Activated CD4-positive, alpha-beta memory T cell treated with anti-CD3 and anti-CD28 coated beads for 36 hours (primary cell): ENCODE measurements around the gene IGF2BP1. TPM values are rescaled to one million over a fixed set of nuclear protein-coding genes. Genes with fewer than 3 reads are reported as not detected.

Experiments
- CTCF ChIA-PET: fragments of 350-600 bp; sonication (Branson Sonifier 250); formaldehyde crosslinking; loops from one replicate; lab custom pipeline; 2021; ENCODE audit warnings: antibody characterized with exemption, inconsistent platforms; lab: Charles Lee
- POLR2A ChIA-PET: fragments of 350-600 bp; sonication (Branson Sonifier 250); formaldehyde crosslinking; loops from one replicate; lab custom pipeline; 2021; ENCODE audit warnings: antibody characterized with exemption; lab: Charles Lee
- DNase-seq: peaks from one replicate; pipeline ENCODE4 v3.0.0-alpha.2; 2020
- H3K27ac Mint-ChIP-seq: one replicate; pipeline ENCODE4 v1.8.0; 2021; ENCODE audit warnings: mixed read lengths
- H3K27me3 Mint-ChIP-seq: one replicate; pipeline ENCODE4 v1.8.0; 2021; ENCODE audit warnings: mixed read lengths
- H3K36me3 Mint-ChIP-seq: one replicate; pipeline ENCODE4 v1.8.0; 2021; ENCODE audit warnings: mixed read lengths
- H3K4me1 Mint-ChIP-seq: one replicate; pipeline ENCODE4 v1.8.0; 2021; ENCODE audit warnings: low read depth, mixed read lengths
- H3K4me3 Mint-ChIP-seq: one replicate; pipeline ENCODE4 v1.8.0; 2021; ENCODE audit warnings: mild to moderate bottlenecking, mixed read lengths
- H3K9me3 Mint-ChIP-seq: one replicate; pipeline ENCODE4 v1.8.0; 2021; ENCODE audit warnings: mixed read lengths
- intact Hi-C: fragments of 100-400 bp; cut with micrococcal nuclease; formaldehyde crosslinking; loops from one replicate; pipeline ENCODE4 v1.15.1; 2023
- total RNA-seq, 2 experiments: library from RNA; stranded (reverse); gene quantifications; one replicate each; pipeline ENCODE4 v1.2.3, GENCODE V29; 2021

The IGF2BP1 gene
- under 1 TPM; 0.22 to 0.29 TPM for total RNA-seq

GRCh38 chr17:48997103-48997826, at the start of gene IGF2BP1:
TSS of gene IGF2BP1 (plus strand) at chr17:48997385. CDS start at chr17:48997746, 361 bp downstream.
- CTCF ChIA-PET: no interaction called here
- no peak within 1 kb of the TSS for H3K27ac Mint-ChIP-seq

GRCh38 chr17:48951572-48951971, 45.6 kb upstream of the IGF2BP1 start:
- H3K27me3 Mint-ChIP-seq: peaks cover 11% of the 10 kb centered on the region
- intact Hi-C loops: loop anchor here (5.0 kb wide), 1 partner anchor 81 kb away; no protein-coding TSS in a partner anchor
- H3K4me3 Mint-ChIP-seq: no peak overlapping the region
- no peaks in the 10 kb centered on the region for H3K36me3 Mint-ChIP-seq
- peaks cover 3% of the 10 kb centered on the region for H3K4me1 Mint-ChIP-seq
- POLR2A ChIA-PET: no interaction called here
- CTCF ChIA-PET: no interaction called here
- no peaks in the 10 kb centered on the region for H3K9me3 Mint-ChIP-seq
- no peak overlapping the region for H3K27ac Mint-ChIP-seq
- DNase-seq: no peak

More at GRCh38 chr17:48997103-48997826, at the start of gene IGF2BP1:
- peak; percentile 34 for DNase-seq
- Mint-ChIP-seq H3K36me3 (peaks cover 1% of the 10 kb centered on the region), H3K27me3 (peaks cover 72% of the 10 kb centered on the region), H3K4me1 (peaks cover 30% of the 10 kb centered on the region), H3K9me3 (no peaks in the 10 kb centered on the region), H3K4me3 (peak within 1 kb of the TSS; percentile 49)
- intact Hi-C loops: loop anchor here (10.0 kb wide), 1 partner anchor 272 kb away; the partner anchor contains the start of genes HOXB13, PRAC1 and PRAC2
- POLR2A ChIA-PET: no interaction called here

GRCh38 chr17:48952904-48953303, 44.3 kb upstream of the IGF2BP1 start:
- peak; percentile 20 for DNase-seq
- POLR2A ChIA-PET: no interaction called here
- Mint-ChIP-seq H3K4me1 (peaks cover 3% of the 10 kb centered on the region), H3K27ac (no peak overlapping the region), H3K9me3 (no peaks in the 10 kb centered on the region), H3K4me3 (no peak overlapping the region), H3K36me3 (no peaks in the 10 kb centered on the region), H3K27me3 (peaks cover 12% of the 10 kb centered on the region)
- CTCF ChIA-PET: interaction anchor here (0.6 to 1.1 kb wide), 3 partner anchors 79 to 928 kb away, joined by 3 read pairs; no protein-coding TSS in a partner anchor
- intact Hi-C loops: loop anchor here (5.0 kb wide), 1 partner anchor 79 kb away; no protein-coding TSS in a partner anchor

GRCh38 chr17:48954300-48954755, 42.9 kb upstream of the IGF2BP1 start:
- intact Hi-C loops: loop anchor here (5.0 kb wide), 1 partner anchor 78 kb away; no protein-coding TSS in a partner anchor
- H3K4me1 Mint-ChIP-seq: peaks cover 3% of the 10 kb centered on the region
- H3K27me3 Mint-ChIP-seq: peaks cover 17% of the 10 kb centered on the region
- no peaks in the 10 kb centered on the region for H3K9me3 Mint-ChIP-seq
- POLR2A ChIA-PET: no interaction called here
- CTCF ChIA-PET: interaction anchor here (1.3 to 1.4 kb wide), 2 partner anchors 10 to 78 kb away, joined by 4 to 5 read pairs; partner anchors contain the start of gene SNF8
- H3K27ac Mint-ChIP-seq: no peak overlapping the region
- H3K4me3 Mint-ChIP-seq: no peak overlapping the region
- no peaks in the 10 kb centered on the region for H3K36me3 Mint-ChIP-seq
- DNase-seq: peak; percentile 30

- Mint-ChIP-seq H3K27ac (no peak overlapping the region), H3K36me3 (no peaks in the 10 kb centered on the region), H3K27me3 (peaks cover 32% of the 10 kb centered on the region), H3K4me1 (no peaks in the 10 kb centered on the region), H3K4me3 (no peak overlapping the region), H3K9me3 (no peaks in the 10 kb centered on the region)
- no peak for DNase-seq
- ChIA-PET POLR2A (interaction anchor here (0.6 kb wide), 1 partner anchor 12 kb away, joined by 3 read pairs; no protein-coding TSS in a partner anchor), CTCF (interaction anchor here (0.6 to 1.1 kb wide), 2 partner anchors 72 to 79 kb away, joined by 4 read pairs; no protein-coding TSS in a partner anchor)
- intact Hi-C loops: no loop called here
Measured at GRCh38 chr17:48960834-48961515, 36.2 kb upstream of the IGF2BP1 start.

GRCh38 chr17:48961516-48962233, 35.5 kb upstream of the IGF2BP1 start:
- no peak overlapping the region for H3K27ac Mint-ChIP-seq
- no peaks in the 10 kb centered on the region for H3K9me3 Mint-ChIP-seq
- POLR2A ChIA-PET: interaction anchor here (0.6 kb wide), 1 partner anchor 13 kb away, joined by 3 read pairs; no protein-coding TSS in a partner anchor
- peaks cover 29% of the 10 kb centered on the region for H3K27me3 Mint-ChIP-seq
- CTCF ChIA-PET: interaction anchor here (1.0 kb wide), 1 partner anchor 71 kb away, joined by 4 read pairs; no protein-coding TSS in a partner anchor
- H3K4me1 Mint-ChIP-seq: no peaks in the 10 kb centered on the region
- H3K4me3 Mint-ChIP-seq: no peak overlapping the region
- no peak for DNase-seq
- no peaks in the 10 kb centered on the region for H3K36me3 Mint-ChIP-seq
- intact Hi-C loops: no loop called here

GRCh38 chr17:48970224-48970623, 27.0 kb upstream of the IGF2BP1 start:
- peaks cover 3% of the 10 kb centered on the region for H3K4me1 Mint-ChIP-seq
- ChIA-PET CTCF (interaction anchor here (1.0 kb wide), 1 partner anchor 63 kb away, joined by 4 read pairs; no protein-coding TSS in a partner anchor), POLR2A (interaction anchor here (0.5 kb wide), 1 partner anchor 275 kb away, joined by 3 read pairs; no protein-coding TSS in a partner anchor)
- no peak overlapping the region for H3K27ac Mint-ChIP-seq
- no peak for DNase-seq
- peaks cover 40% of the 10 kb centered on the region for H3K27me3 Mint-ChIP-seq
- no peak overlapping the region for H3K4me3 Mint-ChIP-seq
- H3K36me3 Mint-ChIP-seq: no peaks in the 10 kb centered on the region
- intact Hi-C loops: no loop called here
- H3K9me3 Mint-ChIP-seq: no peaks in the 10 kb centered on the region

GRCh38 chr17:48970865-48971687, 26.1 kb upstream of the IGF2BP1 start:
- no peaks in the 10 kb centered on the region for H3K9me3 Mint-ChIP-seq
- H3K4me1 Mint-ChIP-seq: peaks cover 3% of the 10 kb centered on the region
- DNase-seq: no peak
- peaks cover 36% of the 10 kb centered on the region for H3K27me3 Mint-ChIP-seq
- POLR2A ChIA-PET: interaction anchor here (0.6 kb wide), 1 partner anchor 68 kb away, joined by 3 read pairs; no protein-coding TSS in a partner anchor
- no peak overlapping the region for H3K4me3 Mint-ChIP-seq
- H3K27ac Mint-ChIP-seq: no peak overlapping the region
- H3K36me3 Mint-ChIP-seq: no peaks in the 10 kb centered on the region
- CTCF ChIA-PET: interaction anchor here (1.0 kb wide), 1 partner anchor 62 kb away, joined by 4 read pairs; no protein-coding TSS in a partner anchor
- intact Hi-C loops: no loop called here

GRCh38 chr17:48972749-48973097, 24.5 kb upstream of the IGF2BP1 start:
- Mint-ChIP-seq H3K4me1 (peaks cover 3% of the 10 kb centered on the region), H3K36me3 (no peaks in the 10 kb centered on the region), H3K27ac (no peak overlapping the region), H3K4me3 (no peak overlapping the region), H3K9me3 (no peaks in the 10 kb centered on the region), H3K27me3 (peaks cover 41% of the 10 kb centered on the region)
- ChIA-PET POLR2A (no interaction called here), CTCF (interaction anchor here (1.1 kb wide), 1 partner anchor 13 kb away, joined by 3 read pairs; no protein-coding TSS in a partner anchor)
- no peak for DNase-seq
- intact Hi-C loops: no loop called here

- POLR2A ChIA-PET: no interaction called here
- H3K36me3 Mint-ChIP-seq: no peaks in the 10 kb centered on the region
- peaks cover 3% of the 10 kb centered on the region for H3K4me1 Mint-ChIP-seq
- H3K4me3 Mint-ChIP-seq: no peak overlapping the region
- no peak overlapping the region for H3K27ac Mint-ChIP-seq
- intact Hi-C loops: no loop called here
- CTCF ChIA-PET: interaction anchor here (0.6 to 1.1 kb wide), 2 partner anchors 14 to 59 kb away, joined by 3 read pairs; no protein-coding TSS in a partner anchor
- peaks cover 36% of the 10 kb centered on the region for H3K27me3 Mint-ChIP-seq
- no peaks in the 10 kb centered on the region for H3K9me3 Mint-ChIP-seq
- no peak for DNase-seq
Measured at GRCh38 chr17:48973806-48974205, 23.4 kb upstream of the IGF2BP1 start.
